NCI-H1694 treated with DMSO at 0.1 percent for 48 hours (cell line): ENCODE measurements around the gene RPRD2.

Experiments used
- DNase-seq: peaks from one replicate; lab custom pipeline; 2025; lab: John Stamatoyannopoulos, UW

RPRD2 gene

DNA sequence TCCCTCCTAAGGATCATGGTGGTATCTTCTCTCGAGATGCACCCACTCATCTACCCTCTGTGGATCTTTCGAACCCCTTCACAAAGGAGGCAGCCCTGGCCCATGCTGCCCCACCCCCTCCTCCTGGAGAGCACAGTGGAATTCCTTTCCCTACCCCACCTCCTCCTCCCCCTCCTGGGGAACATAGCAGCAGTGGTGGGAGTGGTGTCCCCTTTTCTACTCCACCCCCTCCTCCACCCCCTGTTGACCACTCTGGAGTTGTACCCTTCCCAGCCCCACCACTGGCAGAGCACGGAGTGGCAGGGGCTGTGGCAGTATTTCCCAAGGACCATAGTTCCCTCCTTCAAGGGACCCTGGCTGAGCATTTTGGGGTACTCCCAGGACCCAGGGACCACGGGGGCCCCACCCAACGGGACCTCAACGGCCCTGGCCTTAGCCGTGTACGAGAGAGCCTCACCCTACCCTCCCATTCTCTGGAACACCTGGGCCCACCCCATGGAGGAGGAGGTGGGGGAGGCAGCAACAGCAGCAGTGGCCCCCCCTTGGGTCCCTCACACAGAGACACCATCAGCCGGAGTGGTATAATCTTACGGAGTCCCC, 108.8 kb downstream of the RPRD2 start:
- DNase-seq = no peak

DNA sequence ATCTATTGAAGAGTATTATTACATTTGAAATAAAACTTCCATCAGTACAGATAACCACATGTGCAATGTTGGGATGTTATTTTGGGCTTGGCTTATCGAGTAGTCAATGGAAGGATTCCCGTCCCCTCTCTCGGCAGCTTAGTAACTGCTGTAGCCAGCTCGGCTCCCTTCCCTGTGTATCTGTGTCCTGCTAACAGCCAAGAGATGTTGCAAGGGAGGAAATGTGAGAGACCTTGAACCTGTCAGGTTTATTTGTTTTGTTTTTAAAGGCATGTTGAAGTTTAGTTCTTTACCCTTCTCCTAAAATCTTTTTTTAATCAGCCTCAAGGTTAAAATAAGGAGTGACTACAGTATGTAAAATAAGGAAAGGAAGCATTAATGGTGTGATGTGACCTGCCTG, 109.7 kb downstream of the RPRD2 start:
- no peak for DNase-seq

DNA sequence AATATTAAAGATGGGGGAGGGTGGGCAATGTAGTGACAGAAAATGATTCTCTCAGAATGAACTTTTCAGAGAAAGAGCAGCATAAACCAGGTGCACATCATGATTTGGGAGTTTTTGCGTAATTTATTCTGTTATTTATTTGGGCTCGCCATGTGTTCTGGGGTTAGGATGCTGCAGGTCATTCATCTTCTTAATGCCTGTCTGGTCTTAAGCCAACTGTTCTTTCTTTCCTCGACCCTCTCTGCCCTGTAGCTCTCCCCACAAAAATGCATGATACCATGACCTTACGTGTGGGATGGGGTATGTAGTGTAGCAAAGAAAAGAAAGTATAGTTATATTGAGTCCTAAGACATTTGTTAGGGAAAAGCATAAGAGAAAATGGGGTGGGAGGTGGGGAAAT, 110.9 kb downstream of the RPRD2 start:
- DNase-seq = no peak

DNA sequence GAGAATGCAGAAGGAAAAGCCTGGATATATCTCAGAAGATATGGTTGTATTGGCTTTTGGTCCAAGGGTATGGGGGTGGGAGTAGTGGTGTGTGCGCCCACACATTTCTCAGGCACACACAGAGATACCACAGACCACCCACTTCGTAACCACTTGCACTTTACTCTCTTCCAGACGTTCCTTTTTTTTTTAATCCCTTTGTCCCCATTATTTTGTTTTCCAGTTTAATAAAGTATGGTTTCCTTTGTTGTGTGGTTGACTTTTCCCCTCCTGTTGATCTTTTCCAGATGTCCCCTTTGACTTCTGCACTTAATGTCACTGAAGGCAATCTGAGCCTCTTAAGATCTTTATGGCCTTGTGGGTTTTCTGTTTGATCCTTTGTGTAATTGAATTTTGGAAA, 112.8 kb downstream of the RPRD2 start:
- no peak for DNase-seq

DNA sequence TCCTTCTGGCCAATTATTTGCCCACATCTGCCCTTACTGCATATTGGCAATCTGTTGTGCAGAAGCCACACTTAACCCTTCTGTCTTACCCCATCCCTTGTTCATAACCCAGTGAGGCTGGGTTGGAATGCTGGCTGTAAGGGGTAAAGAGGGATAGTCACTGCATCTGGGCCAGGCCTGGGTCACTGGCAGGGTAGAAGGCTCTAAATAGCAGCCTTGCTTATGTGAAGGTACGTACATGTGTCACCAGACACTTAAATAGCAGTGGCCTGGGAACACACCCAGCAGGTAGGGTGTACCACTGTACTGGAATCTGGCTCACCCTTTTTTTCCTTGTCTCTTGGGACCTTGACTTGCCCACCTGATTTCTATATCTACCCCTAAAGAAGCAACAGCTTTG, 113.4 kb downstream of the RPRD2 start:
- no peak for DNase-seq

DNA sequence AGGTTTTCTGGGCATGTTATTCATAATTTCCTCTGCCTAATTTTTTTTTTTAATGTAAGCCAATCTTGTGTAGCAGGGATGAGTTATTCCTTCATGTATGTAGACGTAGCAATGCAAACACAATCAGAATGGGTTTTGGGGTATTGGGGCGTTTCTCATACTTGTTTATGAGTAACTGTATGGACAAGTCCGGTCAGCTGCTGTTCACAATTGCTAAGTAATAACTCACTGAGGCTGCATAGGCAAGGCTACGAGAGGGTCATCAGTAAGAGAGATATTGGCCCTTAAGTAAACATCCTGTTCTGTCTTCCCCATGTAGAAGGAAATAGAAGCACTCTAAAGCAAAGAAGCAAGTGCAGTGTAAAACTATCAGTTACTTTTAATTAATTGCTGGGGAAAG, 113.8 kb downstream of the RPRD2 start:
- DNase-seq = no peak

DNA sequence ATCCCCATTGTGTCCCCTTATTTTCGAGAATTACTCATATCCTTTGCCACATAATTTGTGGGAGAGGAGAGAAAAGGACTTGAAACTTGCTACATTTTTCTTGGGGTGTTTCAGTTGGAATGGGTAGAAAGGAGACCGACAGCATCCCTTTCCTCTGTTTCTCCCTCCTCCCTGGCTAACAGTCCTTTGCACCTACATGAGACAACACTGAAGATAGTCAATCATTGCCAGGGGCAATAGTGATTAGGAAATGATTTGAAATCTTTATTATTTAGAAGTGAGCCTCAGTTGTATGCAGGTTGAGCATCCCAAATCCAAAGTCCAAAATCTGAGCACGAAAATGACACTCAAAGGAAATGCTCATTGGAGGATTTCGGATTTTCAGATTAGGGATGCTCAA, 115.4 kb downstream of the RPRD2 start:
- DNase-seq = no peak

DNA sequence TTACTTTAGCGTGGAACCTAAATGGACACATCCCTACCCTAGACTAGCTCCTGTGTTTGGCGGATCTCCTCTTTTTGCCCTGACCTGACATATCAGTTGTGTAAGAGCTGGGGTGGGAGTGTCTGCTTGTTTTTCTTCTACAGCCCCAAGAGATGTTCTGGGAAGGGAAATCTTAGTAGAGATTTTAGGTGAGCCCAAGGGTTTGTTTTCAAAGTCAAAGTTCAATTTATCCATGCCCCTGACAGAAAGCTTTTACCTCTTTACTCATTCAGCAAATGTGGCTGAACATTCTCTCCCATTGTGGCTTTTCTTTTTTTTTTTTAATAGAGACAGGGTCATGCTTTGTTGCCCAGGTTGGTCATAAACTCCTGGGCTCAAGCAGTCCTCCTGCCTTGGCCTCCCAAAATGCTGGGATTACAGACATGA, 116.0 kb downstream of the RPRD2 start:
- DNase-seq = no peak

DNA sequence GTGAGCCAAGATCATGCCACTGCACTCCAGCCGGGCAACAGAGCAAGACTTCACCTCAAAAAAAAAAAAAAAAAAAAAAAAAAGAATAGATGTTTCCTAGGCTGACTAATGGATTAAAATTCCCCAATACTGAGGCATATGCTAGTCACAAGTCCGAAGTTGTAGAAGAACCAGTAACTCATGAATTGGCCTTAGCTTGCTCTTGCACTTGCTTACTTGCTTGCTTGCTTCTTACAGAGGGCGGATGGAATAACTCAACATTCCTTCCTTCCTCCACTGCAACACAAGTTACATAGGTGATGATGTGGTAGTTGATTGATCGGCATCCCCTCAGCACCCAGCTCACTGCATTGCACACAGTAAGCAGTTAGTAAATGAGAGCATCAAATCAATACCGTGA, 120.5 kb downstream of the RPRD2 start:
- no peak for DNase-seq

DNA sequence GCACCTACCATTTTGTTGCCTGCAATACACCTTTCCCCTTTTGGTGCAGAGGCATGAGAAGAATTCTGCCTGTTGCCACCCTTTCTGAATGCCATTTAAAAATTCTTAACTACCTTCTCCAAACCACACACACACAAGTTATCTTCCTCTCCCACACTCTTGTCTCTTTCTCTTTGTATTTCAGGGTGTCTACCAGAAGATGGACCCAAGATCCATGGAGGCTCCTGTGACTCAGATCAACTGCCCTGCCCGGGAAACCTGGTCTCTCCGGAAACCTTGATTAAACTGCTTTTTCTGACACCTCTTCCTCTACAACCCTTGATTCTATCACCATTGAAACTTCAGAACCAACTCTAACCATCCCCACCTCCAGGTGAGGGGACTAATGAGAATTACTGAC, 120.9 kb downstream of the RPRD2 start:
- DNase-seq = no peak

DNA sequence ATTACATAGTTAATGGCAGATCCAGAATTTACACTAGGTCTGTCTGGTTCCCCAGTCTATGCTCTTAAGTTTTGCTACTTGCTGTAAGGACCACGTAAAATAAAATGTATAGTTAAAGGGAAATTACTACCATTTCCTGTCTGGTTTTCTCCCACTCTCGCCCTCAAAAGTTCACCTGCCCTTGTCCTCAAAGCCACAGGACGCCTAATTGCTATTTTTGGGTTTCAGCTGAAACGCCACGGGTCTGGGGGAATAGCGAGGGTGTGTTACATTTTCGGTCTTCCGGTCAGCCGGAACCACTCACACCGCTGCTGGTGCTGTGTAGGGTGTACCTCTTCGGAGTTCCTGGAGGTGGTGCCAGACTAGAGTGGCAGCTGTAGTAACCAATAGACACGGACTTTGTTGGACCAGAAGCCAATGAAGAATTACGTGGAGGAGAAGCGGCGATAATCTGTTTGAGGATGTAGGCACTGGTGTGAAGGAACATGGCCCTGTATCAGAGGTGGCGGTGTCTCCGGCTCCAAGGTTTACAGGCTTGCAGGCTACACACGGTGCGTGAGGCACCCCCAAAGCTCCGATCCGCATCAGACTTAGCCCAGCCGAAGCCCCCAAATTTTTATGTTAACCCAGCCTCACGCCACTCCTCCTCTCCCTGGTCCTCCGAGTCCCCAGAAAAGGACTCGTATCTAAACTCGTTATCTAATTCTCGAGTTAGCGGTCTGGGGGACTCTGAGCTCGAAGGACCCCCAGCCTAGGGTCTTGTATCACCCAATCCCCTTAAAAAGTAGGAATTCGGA, 123.2 kb downstream of the RPRD2 start, which contains the start of gene TARS2:
Gene TARS2 (plus strand): TSS at position 454 of the 797 bp plus-strand sequence. CDS start 32 bp downstream, at position 486.
- peak; percentile 99 for DNase-seq

DNA sequence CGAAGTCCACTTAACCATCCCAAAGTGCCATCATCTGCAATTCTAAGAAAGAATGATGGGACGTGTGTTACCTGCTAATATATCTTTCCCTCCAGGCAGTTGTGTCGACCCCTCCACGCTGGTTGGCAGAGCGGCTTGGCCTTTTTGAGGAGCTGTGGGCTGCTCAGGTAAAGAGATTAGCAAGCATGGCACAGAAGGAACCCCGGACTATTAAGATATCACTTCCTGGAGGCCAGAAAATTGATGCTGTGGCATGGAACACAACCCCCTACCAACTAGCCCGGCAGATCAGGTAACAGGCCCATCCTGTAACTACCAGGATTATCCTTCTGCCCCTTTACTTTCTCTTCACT, 123.8 kb downstream of the RPRD2 start:
- no peak for DNase-seq

DNA sequence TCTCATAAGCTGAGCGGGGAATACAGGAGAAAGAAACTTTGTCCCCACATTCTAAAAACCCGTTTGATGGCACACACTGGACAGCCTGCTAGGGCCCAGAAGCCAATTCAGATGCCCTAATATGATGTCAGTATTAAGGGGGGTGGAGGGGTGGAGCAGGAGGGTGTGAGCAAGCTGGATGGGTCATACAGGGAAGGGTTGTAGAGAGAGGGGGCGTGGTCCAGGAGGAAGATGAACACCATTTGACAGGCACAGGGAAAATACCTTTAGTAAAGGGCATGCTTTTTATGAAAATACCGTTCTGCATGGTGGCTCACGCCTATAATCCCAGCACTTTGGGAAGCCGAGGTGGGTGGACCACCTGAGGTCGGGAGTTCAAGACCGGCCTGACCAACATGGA, 129.2 kb downstream of the RPRD2 start:
- DNase-seq = no peak

DNA sequence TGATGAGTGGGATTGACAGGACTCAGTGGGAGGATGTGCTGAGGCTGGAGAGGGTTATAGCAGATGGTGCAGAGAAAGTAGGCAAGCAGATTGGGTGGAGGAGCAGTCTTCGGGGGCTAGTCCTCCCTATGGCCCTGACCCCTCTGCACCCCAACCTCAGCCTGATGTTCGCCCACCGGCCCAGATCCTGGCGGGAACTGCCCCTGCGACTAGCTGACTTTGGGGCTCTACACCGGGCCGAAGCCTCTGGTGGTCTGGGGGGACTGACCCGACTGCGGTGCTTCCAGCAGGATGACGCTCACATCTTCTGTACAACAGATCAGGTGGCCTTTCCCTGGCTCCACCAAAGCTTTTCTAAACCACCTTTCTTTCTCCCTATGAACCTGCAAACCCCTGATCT, 134.4 kb downstream of the RPRD2 start:
- no peak for DNase-seq

DNA sequence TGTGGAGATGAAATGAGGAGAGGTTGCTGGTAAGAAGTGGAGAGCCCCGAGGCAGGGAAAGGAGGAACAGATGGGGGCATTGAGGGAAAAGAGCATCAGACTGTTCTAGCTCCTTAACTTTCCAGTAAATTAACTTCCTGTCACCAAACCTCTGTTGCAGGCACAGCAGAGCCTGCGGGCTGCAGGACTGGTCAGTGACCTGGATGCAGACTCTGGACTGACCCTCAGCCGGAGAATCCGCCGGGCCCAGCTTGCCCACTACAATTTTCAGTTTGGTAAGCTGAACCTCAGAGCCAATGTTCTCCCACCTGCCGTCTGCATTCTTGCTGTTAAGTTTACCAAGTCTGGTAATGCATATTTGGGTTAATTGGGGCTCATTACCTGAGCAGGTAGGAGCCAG, 141.5 kb downstream of the RPRD2 start:
- DNase-seq = no peak

DNA sequence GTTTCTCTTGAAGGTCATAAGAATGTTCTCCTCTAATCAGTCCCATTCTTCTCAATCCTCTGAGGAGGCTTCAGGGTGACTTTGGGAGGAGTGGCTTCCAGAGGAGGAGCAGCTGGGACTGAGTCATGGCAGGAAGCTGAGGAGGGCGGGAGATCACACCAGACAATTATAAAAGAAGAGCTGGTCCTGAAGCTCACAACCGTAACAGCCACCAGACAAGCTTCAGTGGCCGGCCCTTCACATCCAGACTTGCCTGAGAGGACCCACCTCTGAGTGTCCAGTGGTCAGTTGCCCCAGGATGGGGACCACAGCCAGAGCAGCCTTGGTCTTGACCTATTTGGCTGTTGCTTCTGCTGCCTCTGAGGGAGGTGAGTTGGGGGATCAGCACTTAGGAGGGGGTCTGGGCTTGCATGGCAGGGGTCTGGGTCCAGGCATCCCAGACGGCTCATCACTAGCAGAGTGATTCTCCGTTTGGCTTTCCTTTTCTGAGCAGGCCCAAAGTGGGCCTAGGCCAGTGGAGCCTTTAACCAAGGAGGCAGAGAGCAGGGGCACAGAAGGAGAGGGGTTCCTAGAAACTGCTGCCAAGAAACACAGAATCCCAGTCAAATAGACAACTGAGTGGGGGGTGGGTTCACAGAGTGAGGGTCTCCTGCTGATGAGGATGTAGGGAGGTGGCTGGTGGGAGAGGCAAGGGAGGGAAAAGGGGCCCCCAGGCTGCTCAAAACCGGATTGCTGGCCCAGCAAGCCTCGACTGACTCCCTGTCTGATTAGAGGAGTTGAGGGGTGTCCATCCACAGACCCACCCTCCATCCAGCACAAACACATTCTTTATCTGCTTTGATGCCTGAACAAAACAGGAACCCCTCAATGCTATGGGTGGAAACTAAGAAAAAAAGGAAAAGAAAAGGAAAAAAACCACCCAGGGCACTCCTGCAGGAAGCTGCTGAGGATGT, 144.2 kb downstream of the RPRD2 start, which contains the start of gene ECM1:
Gene ECM1 (plus strand): TSS at position 198 of the 953 bp plus-strand sequence. CDS start 101 bp downstream, at position 299.
- no peak for DNase-seq

DNA sequence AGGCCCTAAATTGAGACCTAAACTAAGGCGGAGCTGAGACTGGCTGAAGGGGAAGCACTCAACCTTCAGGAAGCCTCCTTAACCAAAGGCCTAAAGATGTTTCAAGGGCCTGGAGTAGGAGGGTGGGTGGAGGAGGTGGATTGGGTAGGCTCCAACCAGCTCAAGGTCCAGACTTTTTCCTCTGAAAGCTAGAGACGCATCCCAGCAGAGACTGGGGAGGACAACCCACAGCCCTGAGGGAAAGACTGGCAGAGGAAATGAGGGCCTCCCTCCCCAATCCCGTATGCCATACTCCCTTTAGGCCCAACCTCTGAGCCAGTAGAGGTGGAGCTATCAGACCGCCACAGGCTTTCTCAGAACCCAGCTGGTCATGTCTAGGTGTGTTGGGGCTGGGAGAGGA, 145.0 kb downstream of the RPRD2 start:
- no peak for DNase-seq

DNA sequence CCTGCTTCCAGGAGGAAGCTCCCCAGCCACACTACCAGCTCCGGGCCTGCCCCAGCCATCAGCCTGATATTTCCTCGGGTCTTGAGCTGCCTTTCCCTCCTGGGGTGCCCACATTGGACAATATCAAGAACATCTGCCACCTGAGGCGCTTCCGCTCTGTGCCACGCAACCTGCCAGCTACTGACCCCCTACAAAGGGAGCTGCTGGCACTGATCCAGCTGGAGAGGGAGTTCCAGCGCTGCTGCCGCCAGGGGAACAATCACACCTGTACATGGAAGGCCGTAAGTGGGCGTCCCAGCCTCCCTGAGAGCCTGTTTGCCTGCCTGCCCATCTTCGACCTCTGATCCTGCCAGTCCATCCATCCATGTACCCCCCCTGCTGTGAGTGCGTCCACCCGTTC, 147.6 kb downstream of the RPRD2 start:
- no peak for DNase-seq

DNA sequence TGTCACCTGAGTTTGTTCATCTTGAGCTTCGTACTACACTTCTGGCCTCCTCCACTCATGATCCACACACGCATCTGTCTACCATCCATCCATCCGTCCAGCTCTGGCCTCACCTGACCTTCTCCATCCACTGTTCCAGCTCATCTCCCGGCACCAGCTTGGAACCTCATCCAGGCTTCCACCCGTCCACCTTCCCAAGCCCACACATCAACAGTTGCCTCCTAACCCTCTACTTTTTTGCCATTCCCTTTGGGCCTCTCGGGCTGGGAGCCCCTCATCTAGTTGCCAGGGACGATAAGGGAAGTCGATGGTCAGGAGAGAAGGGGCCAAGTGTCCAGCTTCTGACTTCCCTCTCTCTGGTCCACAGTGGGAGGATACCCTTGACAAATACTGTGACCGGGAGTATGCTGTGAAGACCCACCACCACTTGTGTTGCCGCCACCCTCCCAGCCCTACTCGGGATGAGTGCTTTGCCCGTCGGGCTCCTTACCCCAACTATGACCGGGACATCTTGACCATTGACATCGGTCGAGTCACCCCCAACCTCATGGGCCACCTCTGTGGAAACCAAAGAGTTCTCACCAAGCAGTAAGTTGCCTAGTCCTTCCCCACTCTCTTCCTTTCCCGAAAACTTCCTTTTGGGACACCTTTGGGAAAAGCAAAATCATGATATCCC, 148.2 kb downstream of the RPRD2 start:
- no peak for DNase-seq

DNA sequence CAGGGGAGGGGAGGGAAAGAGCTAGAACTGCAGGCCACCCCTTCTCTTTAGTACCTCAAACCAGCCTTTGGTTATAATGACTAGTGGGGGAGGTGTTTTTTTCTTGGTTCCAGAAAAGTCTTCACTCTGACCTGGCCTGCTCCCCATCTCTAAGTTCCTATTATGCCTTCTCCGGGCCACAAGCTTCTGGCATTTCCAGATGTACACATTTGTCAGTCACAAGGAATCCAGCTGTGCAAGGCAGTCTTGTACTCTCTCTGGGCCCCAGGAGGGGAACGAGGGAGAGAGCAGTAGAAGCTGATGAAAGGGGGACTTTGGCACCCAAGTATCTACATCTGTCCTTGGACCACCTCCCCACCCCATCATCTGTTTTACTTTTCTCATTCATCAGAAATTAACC, 148.9 kb downstream of the RPRD2 start:
- no peak for DNase-seq

DNA sequence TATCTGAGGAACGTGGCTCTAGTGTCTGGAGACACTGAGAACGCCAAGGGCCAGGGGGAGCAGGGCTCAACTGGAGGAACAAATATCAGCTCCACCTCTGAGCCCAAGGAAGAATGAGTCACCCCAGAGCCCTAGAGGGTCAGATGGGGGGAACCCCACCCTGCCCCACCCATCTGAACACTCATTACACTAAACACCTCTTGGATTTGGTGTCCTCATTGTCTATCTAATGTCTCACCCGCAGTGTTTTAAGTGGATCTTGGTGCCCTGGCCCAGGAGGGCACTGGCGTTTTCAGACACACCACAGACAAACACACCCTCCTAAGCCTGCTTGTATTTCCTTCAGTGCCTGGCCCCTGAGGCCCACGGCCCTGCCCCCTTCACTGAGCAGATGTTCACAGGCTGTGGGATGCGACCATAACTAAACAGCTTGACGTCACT, 149.4 kb downstream of the RPRD2 start:
- peak; percentile 33 for DNase-seq

DNA sequence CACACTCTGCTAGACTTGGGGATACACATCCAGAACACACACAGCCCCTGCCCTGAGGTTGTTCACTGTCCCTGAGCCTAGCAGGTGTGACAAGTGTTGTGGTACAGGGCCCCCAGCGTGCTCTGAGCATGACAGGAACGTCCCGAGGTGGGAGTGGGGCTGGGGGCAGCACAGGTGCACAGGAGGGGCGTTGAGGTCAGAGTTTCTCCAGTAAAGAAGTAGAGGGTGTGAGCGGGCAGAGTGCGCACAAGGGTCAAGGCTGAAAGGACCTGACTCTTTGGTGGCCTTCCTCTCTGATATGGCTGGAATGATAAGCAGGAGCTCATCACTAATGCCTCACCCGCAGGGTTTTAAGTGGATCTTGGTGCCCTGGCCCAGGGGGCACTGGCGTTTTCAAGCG, 150.3 kb downstream of the RPRD2 start:
- DNase-seq = no peak
